HFFc6 (cell line): ENCODE data around the gene SKI. TPM values are rescaled to one million over a fixed set of nuclear protein-coding genes. Genes with fewer than 3 reads are reported as not detected.

Experiments used
- DNase-seq: peaks from one replicate; pipeline ENCODE4 v3.0.0-alpha.2; 2018
- H3K27ac Mint-ChIP-seq: 2 replicates; pipeline ENCODE4 v1.8.0; 2020; ENCODE audit warnings: mild to moderate bottlenecking, mixed read lengths
- H3K27me3 Mint-ChIP-seq: 2 replicates; pipeline ENCODE4 v1.8.0; 2021; ENCODE audit warnings: mild to moderate bottlenecking, moderate library complexity, mixed read lengths; ENCODE audit not compliant: insufficient read depth
- H3K36me3 Mint-ChIP-seq: 2 replicates; pipeline ENCODE4 v1.8.0; 2021; ENCODE audit warnings: low read depth, mixed read lengths
- H3K4me1 Mint-ChIP-seq: 2 replicates; pipeline ENCODE4 v1.8.0; 2020; ENCODE audit warnings: low read depth, mixed read lengths
- H3K4me3 Mint-ChIP-seq: 2 replicates; pipeline ENCODE4 v1.8.0; 2020; ENCODE audit warnings: mild to moderate bottlenecking, moderate library complexity, mixed read lengths
- H3K9me3 Mint-ChIP-seq: 2 replicates; pipeline ENCODE4 v1.8.0; 2020; ENCODE audit warnings: mild to moderate bottlenecking, mixed read lengths
- CTCF ChIP-seq: fragments of 200-600 bp; sonication (generic); IDR thresholded peaks from 2 replicates; pipeline ENCODE4 v1.5.0; 2021; ENCODE audit warnings: antibody characterized with exemption, mild to moderate bottlenecking
- total RNA-seq, 6 experiments: library from RNA; stranded (reverse); fragmentation: NEBNext Ultra II Directional; extraction: Animal tissue kit (Norgen Biotek cat#: 25700); gene quantifications; 2 replicates in 1 of 6; 3 replicates in 5 of 6; pipeline ENCODE4 v1.2.3, GENCODE V29; 2021

Gene SKI
- total RNA-seq, 6 experiments from 2014 or later: 63.7 to 76.6 (median 66.1) TPM

GRCh38 chr1:2203671-2204414 is 24.3 kb upstream of the SKI start:
- peaks cover 31% of the 10 kb centered on the region for H3K4me1 Mint-ChIP-seq
- peak overlapping the region; percentile 68; the same call in 1 of the 2 replicates for H3K4me3 Mint-ChIP-seq
- no peaks in the 10 kb centered on the region; the same call in 1 of the 2 replicates for H3K27me3 Mint-ChIP-seq
- peak overlapping the region; percentile 36; the same call in 1 of the 2 replicates for H3K27ac Mint-ChIP-seq
- TF ChIP-seq CTCF: no peak
- no peak for DNase-seq
- no peaks in the 10 kb centered on the region for H3K9me3 Mint-ChIP-seq
- H3K36me3 Mint-ChIP-seq: no peaks in the 10 kb centered on the region

GRCh38 chr1:2204415-2205190 is 23.5 kb upstream of the SKI start:
- Mint-ChIP-seq H3K27ac (peak overlapping the region; percentile 36; the same call in 1 of the 2 replicates), H3K36me3 (no peaks in the 10 kb centered on the region), H3K4me3 (peak overlapping the region; percentile 68), H3K27me3 (no peaks in the 10 kb centered on the region; the same call in 1 of the 2 replicates), H3K9me3 (no peaks in the 10 kb centered on the region), H3K4me1 (peaks cover 31% of the 10 kb centered on the region)
- no peak for TF ChIP-seq CTCF
- DNase-seq: no peak

- no peak for TF ChIP-seq CTCF
- Mint-ChIP-seq H3K36me3 (no peaks in the 10 kb centered on the region), H3K27me3 (no peaks in the 10 kb centered on the region; the same call in 1 of the 2 replicates), H3K4me1 (peaks cover 28% of the 10 kb centered on the region), H3K4me3 (peak overlapping the region; percentile 47), H3K27ac (no peak overlapping the region), H3K9me3 (no peaks in the 10 kb centered on the region)
- peak; percentile 85 for DNase-seq
Observed at GRCh38 chr1:2205191-2205952, 22.7 kb upstream of the SKI start.

- DNase-seq: no peak
- no peaks in the 10 kb centered on the region for H3K36me3 Mint-ChIP-seq
- peak overlapping the region; percentile 52; the same call in 1 of the 2 replicates for H3K4me3 Mint-ChIP-seq
- H3K27ac Mint-ChIP-seq: peak overlapping the region; percentile 87
- H3K4me1 Mint-ChIP-seq: peaks cover 28% of the 10 kb centered on the region
- H3K27me3 Mint-ChIP-seq: no peaks in the 10 kb centered on the region; the same call in 1 of the 2 replicates
- no peaks in the 10 kb centered on the region for H3K9me3 Mint-ChIP-seq
- TF ChIP-seq CTCF: no peak
Observed at GRCh38 chr1:2206813-2207487, 21.2 kb upstream of the SKI start.
